Keratinocyte (primary cell): ENCODE results near the gene LRIT3. TPM values are rescaled to one million over a fixed set of nuclear protein-coding genes. Genes with fewer than 3 reads are reported as not detected.

Experiments used
- DNase-seq: peaks from one replicate; pipeline ENCODE4 v3.0.0-alpha.2; 2011; ENCODE audit warnings: low read depth, missing footprints, low spot score
- FAIRE-seq: peaks from 2 replicates; lab custom pipeline; 2011; peaks lifted over from hg19 to GRCh38; lab: Jason Lieb, UNC
- H2AFZ ChIP-seq: 2 replicates; pipeline ENCODE4 v1.6.0; 2012; ENCODE audit warnings: low read length, control low read depth, inconsistent platforms; ENCODE audit not compliant: control insufficient read depth
- H3K27ac ChIP-seq: 2 replicates; pipeline ENCODE4 v1.5.1; 2011; ENCODE audit warnings: low read length; ENCODE audit not compliant: control insufficient read depth, insufficient read depth
- H3K27me3 ChIP-seq: 3 replicates; pipeline ENCODE4 v1.6.0; 2011; ENCODE audit warnings: low read length; ENCODE audit not compliant: control insufficient read depth, insufficient read depth; ENCODE audit errors: extremely low read depth
- H3K36me3 ChIP-seq, 2 experiments: 2 replicates in 1 of 2; 3 replicates in 1 of 2; pipeline ENCODE4 v1.5.1; 2011; ENCODE audit warnings: low read length in 2 of 2, mild to moderate bottlenecking in 1 of 2; ENCODE audit not compliant: control insufficient read depth in 2 of 2, insufficient read depth in 2 of 2; ENCODE audit errors: extremely low read depth in 1 of 2
- H3K4me1 ChIP-seq: 3 replicates; pipeline ENCODE4 v1.5.1; 2011; ENCODE audit warnings: low read length; ENCODE audit not compliant: control insufficient read depth, insufficient read depth; ENCODE audit errors: extremely low read depth
- H3K4me2 ChIP-seq: 3 replicates; pipeline ENCODE4 v1.6.0; 2011; ENCODE audit warnings: low read depth, low read length; ENCODE audit not compliant: control insufficient read depth, insufficient read depth; ENCODE audit errors: extremely low read depth
- H3K4me3 ChIP-seq, 3 experiments: fragments of 200-600 bp in 1 of 3; sonication (generic) in 1 of 3; 2 replicates in 2 of 3; 3 replicates in 1 of 3; pipeline ENCODE4 v1.5.1; 2011 to 2016; ENCODE audit warnings: low read length in 3 of 3, mild to moderate bottlenecking in 3 of 3, control low read depth in 2 of 3, inconsistent platforms in 1 of 3, low read depth in 1 of 3, mixed read lengths in 1 of 3, mixed run types in 1 of 3, moderate library complexity in 1 of 3; ENCODE audit not compliant: control insufficient read depth in 2 of 3, insufficient read depth in 2 of 3; ENCODE audit errors: extremely low read depth in 1 of 3
- H3K79me2 ChIP-seq: 2 replicates; pipeline ENCODE4 v1.6.0; 2012; ENCODE audit warnings: low read length; ENCODE audit not compliant: control insufficient read depth, insufficient read depth
- H3K9ac ChIP-seq: 3 replicates; pipeline ENCODE4 v1.6.0; 2011; ENCODE audit warnings: low read length; ENCODE audit not compliant: control insufficient read depth, insufficient read depth; ENCODE audit errors: extremely low read depth
- H3K9me1 ChIP-seq: 3 replicates; pipeline ENCODE4 v1.6.0; 2011; ENCODE audit warnings: low read length; ENCODE audit not compliant: control insufficient read depth, insufficient read depth; ENCODE audit errors: extremely low read depth
- H3K9me3 ChIP-seq: 2 replicates; pipeline ENCODE4 v1.5.1; 2012; ENCODE audit warnings: low read depth, low read length; ENCODE audit not compliant: control insufficient read depth
- H4K20me1 ChIP-seq: 3 replicates; pipeline ENCODE4 v1.6.0; 2011; ENCODE audit warnings: low read length; ENCODE audit not compliant: control insufficient read depth, insufficient read depth; ENCODE audit errors: extremely low read depth
- EZH2 ChIP-seq: IDR thresholded peaks from one replicate; pipeline ENCODE4 v1.6.1; 2012; ENCODE audit warnings: inconsistent platforms, mild to moderate bottlenecking, low read length, moderate library complexity
- dilution Hi-C: fragments of 300-500 bp; cut with MboI; formaldehyde crosslinking; loops from one replicate; pipeline ENCODE4 v1.7.0; 2020; ENCODE audit warnings: low sequenced_read_pairs; ENCODE audit not compliant: extremely low pct_ligation_motif_present
- polyA plus RNA-seq, 5 experiments: library from polyadenylated mRNA; depleted of rRNA in 3 of 5; stranded (reverse) in 3 of 5; stranded (forward) in 1 of 5; unstranded in 1 of 5; fragments of >200 nt; gene quantifications; 1 replicate in 1 of 5; 2 replicates in 3 of 5; 3 replicates in 1 of 5; pipeline versions ENCODE4 v1.2.1 to v1.2.3, GENCODE V29; 2011 to 2012; ENCODE audit warnings: missing spikeins in 2 of 5, low read depth in 1 of 5, low replicate concordance in 1 of 5
- TF ChIP-seq, protein P1 (sequence below), 3 experiments: IDR thresholded peaks in 1 of 3; conservative IDR thresholded peaks in 1 of 3; optimal IDR thresholded peaks in 1 of 3; 2 replicates in 2 of 3; 3 replicates in 1 of 3; pipeline versions ENCODE3 to v1.5.1; 2011; ENCODE audit warnings: low read length in 3 of 3, mild to moderate bottlenecking in 3 of 3, moderate library complexity in 2 of 3, control low read depth in 1 of 3, inconsistent platforms in 1 of 3; ENCODE audit not compliant: insufficient read depth in 2 of 3; ENCODE audit errors: extremely low read depth in 1 of 3

Gene LRIT3
- polyA plus RNA-seq, 1 donor (not counting 4 experiments of a cell fraction or from before 2014, with no cell fraction given) = 0.09 TPM

DNA sequence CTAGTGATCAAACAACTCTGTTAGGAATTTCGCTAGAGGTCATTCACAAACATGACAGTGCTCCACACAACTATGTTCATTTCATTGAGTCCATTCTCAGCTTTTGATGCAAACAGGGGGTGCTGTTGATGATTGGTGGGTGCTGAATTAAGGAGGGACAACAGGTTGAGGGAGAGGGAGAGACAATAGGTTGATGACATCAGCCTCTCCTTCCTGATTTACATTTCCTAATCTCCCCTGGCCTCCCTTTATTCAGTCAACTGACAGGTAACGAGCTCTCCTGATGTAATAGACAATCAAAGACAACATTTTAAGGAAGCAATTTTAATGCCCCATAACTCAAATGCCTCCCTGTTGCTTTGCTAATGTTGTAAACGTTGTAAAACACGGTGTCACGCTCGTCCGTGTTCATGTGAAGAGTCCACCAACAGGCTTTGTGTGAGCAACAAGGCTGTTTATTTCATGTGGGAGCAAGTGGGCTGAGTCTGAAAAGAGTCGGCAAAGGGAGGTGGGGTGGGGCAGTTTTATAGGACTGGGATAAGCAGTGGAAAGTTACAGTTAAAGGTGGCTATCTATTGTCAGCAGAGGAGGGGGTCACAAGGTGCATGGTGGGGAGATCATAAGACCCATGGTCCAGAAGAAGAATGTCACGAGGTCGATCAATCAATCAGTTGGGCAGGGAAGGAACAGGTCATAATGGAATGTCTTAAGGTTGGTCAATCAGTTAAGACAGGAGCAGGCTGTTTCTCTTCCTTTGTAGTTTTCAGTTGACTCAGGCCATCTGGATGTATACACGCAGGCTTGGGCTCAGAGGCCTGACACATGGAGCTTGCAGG, 37.1 kb upstream of the LRIT3 start:
- H2AFZ ChIP-seq = no peak overlapping the region
- no peak overlapping the region for H3K27ac ChIP-seq
- no peak overlapping the region for H3K4me2 ChIP-seq
- H4K20me1 ChIP-seq = no peaks in the 10 kb centered on the region
- no peak overlapping the region for H3K9ac ChIP-seq
- H3K36me3 ChIP-seq = no peaks in the 10 kb centered on the region
- no peaks in the 10 kb centered on the region for H3K9me3 ChIP-seq
- no peak overlapping the region for H3K4me3 ChIP-seq
- no peaks in the 10 kb centered on the region for H3K4me1 ChIP-seq
- peaks cover 2% of the 10 kb centered on the region for H3K79me2 ChIP-seq
- no peak for DNase-seq
- FAIRE-seq = no peak
- no peaks in the 10 kb centered on the region for H3K27me3 ChIP-seq
- TF ChIP-seq EZH2 = no peak
- TF ChIP-seq, protein P1, sequence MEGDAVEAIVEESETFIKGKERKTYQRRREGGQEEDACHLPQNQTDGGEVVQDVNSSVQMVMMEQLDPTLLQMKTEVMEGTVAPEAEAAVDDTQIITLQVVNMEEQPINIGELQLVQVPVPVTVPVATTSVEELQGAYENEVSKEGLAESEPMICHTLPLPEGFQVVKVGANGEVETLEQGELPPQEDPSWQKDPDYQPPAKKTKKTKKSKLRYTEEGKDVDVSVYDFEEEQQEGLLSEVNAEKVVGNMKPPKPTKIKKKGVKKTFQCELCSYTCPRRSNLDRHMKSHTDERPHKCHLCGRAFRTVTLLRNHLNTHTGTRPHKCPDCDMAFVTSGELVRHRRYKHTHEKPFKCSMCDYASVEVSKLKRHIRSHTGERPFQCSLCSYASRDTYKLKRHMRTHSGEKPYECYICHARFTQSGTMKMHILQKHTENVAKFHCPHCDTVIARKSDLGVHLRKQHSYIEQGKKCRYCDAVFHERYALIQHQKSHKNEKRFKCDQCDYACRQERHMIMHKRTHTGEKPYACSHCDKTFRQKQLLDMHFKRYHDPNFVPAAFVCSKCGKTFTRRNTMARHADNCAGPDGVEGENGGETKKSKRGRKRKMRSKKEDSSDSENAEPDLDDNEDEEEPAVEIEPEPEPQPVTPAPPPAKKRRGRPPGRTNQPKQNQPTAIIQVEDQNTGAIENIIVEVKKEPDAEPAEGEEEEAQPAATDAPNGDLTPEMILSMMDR (optimal IDR thresholded peaks at IDR 0.05 in 1 of 3, IDR thresholded peaks at IDR 0.05 in 1 of 3, conservative IDR thresholded peaks at IDR 0.05 in 1 of 3; ENCODE audit: extremely low read depth in 1 of 3, insufficient read depth in 2 of 3, low read length in 3 of 3) = no peak
- dilution Hi-C loops = no loop called here
- no peaks in the 10 kb centered on the region for H3K9me1 ChIP-seq

DNA sequence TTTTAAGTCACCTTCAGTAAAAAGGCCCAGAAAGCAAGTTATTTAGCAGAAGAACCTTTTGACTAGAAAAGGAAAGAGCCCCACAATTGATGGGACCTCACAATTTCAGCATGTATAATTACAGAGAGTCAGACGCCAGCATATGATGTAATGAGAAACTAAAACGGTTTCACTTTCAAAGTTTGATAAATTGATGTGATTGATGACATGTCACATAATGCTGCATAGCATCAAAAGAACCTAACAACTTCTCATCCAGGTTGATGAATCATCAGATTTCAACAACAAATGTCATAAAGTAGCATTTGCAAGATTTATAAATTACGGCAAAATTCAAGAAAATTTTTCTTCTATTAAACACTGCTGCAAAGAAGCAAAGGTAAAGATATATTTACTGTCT, 36.2 kb upstream of the LRIT3 start:
- Histone ChIP-seq H3K79me2 (peaks cover 12% of the 10 kb centered on the region), H3K36me3 (no peaks in the 10 kb centered on the region), H3K9me3 (no peaks in the 10 kb centered on the region), H3K9me1 (no peaks in the 10 kb centered on the region), H2AFZ (no peak overlapping the region), H3K4me3 (no peak overlapping the region), H3K27ac (no peak overlapping the region), H3K4me2 (peak overlapping the region; percentile 3), H3K4me1 (peaks cover 4% of the 10 kb centered on the region), H3K9ac (no peak overlapping the region), H4K20me1 (no peaks in the 10 kb centered on the region), H3K27me3 (no peaks in the 10 kb centered on the region)
- dilution Hi-C loops = no loop called here
- no peak for DNase-seq
- no peak for FAIRE-seq
- TF ChIP-seq, protein P1 (optimal IDR thresholded peaks at IDR 0.05 in 1 of 3, IDR thresholded peaks at IDR 0.05 in 1 of 3, conservative IDR thresholded peaks at IDR 0.05 in 1 of 3; ENCODE audit: extremely low read depth in 1 of 3, insufficient read depth in 2 of 3, low read length in 3 of 3) = no peak
- no peak for TF ChIP-seq EZH2
